BE2C (cell line): ENCODE data around the gene YAP1.
"Not testable (repeated sequence)": the region's sequence is repeated elsewhere in the genome, so short reads cannot be mapped to it uniquely, and the experiment has no call there.

Experiments used
- DNase-seq: peaks from one replicate; pipeline ENCODE4 v3.0.0-alpha.2; 2020
- H3K27me3 ChIP-seq: fragments of 250-450 bp; sonication (Bioruptor Pico); 2 replicates; pipeline ENCODE4 v1.5.1; 2020; ENCODE audit warnings: mild to moderate bottlenecking
- H3K36me3 ChIP-seq: fragments of 250-450 bp; sonication (Bioruptor Pico); 2 replicates; pipeline ENCODE4 v1.5.1; 2020; ENCODE audit warnings: mild to moderate bottlenecking
- H3K4me1 ChIP-seq: fragments of 250-450 bp; sonication (Bioruptor Pico); 2 replicates; pipeline ENCODE4 v1.5.1; 2020
- H3K4me3 ChIP-seq: 2 replicates; pipeline ENCODE4 v1.5.1; 2011; ENCODE audit warnings: low read depth, low read length
- H3K9me3 ChIP-seq: fragments of 250-450 bp; sonication (Bioruptor Pico); 2 replicates; pipeline ENCODE4 v1.5.1; 2020
- CTCF ChIP-seq: IDR thresholded peaks from 2 replicates; pipeline ENCODE4 v1.5.1; 2012; ENCODE audit warnings: mild to moderate bottlenecking, low read depth, low read length

Gene YAP1

DNA sequence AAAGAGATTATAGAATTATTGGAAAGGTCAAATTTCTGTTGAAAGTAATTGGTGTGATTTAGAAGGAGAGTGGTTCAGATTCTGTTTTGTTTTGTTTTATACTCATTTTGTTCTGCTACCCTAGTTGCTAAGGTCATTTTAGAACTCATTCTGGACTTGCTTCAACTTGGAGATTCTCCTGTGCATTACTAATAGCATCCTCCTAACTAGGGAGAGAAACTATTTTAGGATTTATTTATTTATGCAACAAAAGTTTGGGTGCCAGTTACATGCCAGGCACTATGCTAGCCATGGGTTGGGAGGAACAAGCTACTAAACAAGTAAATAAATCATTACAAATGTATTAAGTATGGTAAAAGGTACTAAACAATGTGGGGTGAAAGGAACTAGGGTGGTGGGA, 84.0 kb downstream of the YAP1 start:
- no peak for TF ChIP-seq CTCF
- no peaks in the 10 kb centered on the region for H3K36me3 ChIP-seq
- no peaks in the 10 kb centered on the region for H3K4me1 ChIP-seq
- DNase-seq: no peak
- H3K27me3 ChIP-seq: no peaks in the 10 kb centered on the region
- no peaks in the 10 kb centered on the region for H3K9me3 ChIP-seq
- no peak overlapping the region for H3K4me3 ChIP-seq

GRCh38 chr11:102194990-102195389, 84.7 kb downstream of the YAP1 start:
- Histone ChIP-seq H3K36me3 (no peaks in the 10 kb centered on the region), H3K4me1 (no peaks in the 10 kb centered on the region), H3K4me3 (no peak overlapping the region), H3K27me3 (no peaks in the 10 kb centered on the region), H3K9me3 (no peaks in the 10 kb centered on the region)
- no peak for TF ChIP-seq CTCF
- DNase-seq: no peak

- H3K27me3 ChIP-seq: no peaks in the 10 kb centered on the region
- H3K4me1 ChIP-seq: no peaks in the 10 kb centered on the region
- no peak for DNase-seq
- H3K4me3 ChIP-seq: no peak overlapping the region
- TF ChIP-seq CTCF: no peak
- H3K9me3 ChIP-seq: no peaks in the 10 kb centered on the region
- no peaks in the 10 kb centered on the region for H3K36me3 ChIP-seq
These were observed 86.1 kb downstream of the YAP1 start for GRCh38 chr11:102196351-102196750.

DNA sequence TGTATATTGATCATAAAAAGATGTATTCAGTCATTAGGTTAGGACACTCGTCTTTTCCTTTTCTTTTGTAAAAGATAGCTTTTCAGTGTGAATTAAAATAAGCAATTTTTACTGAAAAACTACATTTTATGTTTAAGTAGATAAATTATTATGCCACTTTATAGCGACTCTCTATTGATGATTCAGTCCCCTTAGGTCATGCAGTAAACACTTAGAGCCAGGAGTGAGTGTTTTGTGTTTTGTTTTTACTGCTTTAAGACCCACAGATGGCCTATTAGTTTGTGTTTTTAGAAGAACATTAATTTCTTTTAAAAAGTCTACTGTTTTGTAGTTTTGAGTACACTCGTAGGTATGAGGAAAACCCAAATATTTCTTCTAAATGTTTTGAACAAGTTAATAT, 86.6 kb downstream of the YAP1 start:
- no peak for TF ChIP-seq CTCF
- Histone ChIP-seq H3K4me1 (no peaks in the 10 kb centered on the region), H3K9me3 (no peaks in the 10 kb centered on the region), H3K36me3 (no peaks in the 10 kb centered on the region), H3K27me3 (no peaks in the 10 kb centered on the region), H3K4me3 (no peak overlapping the region)
- no peak for DNase-seq

- no peak for TF ChIP-seq CTCF
- Histone ChIP-seq H3K36me3 (no peaks in the 10 kb centered on the region), H3K9me3 (no peaks in the 10 kb centered on the region), H3K4me3 (no peak overlapping the region), H3K27me3 (no peaks in the 10 kb centered on the region), H3K4me1 (no peaks in the 10 kb centered on the region)
- DNase-seq: no peak
These were observed 87.5 kb downstream of the YAP1 start for GRCh38 chr11:102197670-102198139.

- Histone ChIP-seq H3K27me3 (no peaks in the 10 kb centered on the region), H3K4me3 (no peak overlapping the region), H3K36me3 (no peaks in the 10 kb centered on the region), H3K9me3 (no peaks in the 10 kb centered on the region), H3K4me1 (no peaks in the 10 kb centered on the region)
- TF ChIP-seq CTCF: no peak
- DNase-seq: no peak
These were observed 89.4 kb downstream of the YAP1 start for GRCh38 chr11:102199673-102200072.

GRCh38 chr11:102200325-102200724, 90.1 kb downstream of the YAP1 start:
- H3K4me3 ChIP-seq, DNase-seq, H3K36me3 ChIP-seq, H3K4me1 ChIP-seq, H3K9me3 ChIP-seq, H3K27me3 ChIP-seq: not testable (repeated sequence)
